Adrenal gland (tissue), 12 donors: ENCODE results near the gene ITPR3. TPM values are rescaled to one million over a fixed set of nuclear protein-coding genes. Genes with fewer than 3 reads are reported as not detected.

Experiments
- DNase-seq, 7 donors: peaks; one replicate each; pipeline ENCODE4 v3.0.0-alpha.2; 2019 to 2020
- H3K27ac ChIP-seq, 5 donors: fragments of 200-600 bp; sonication (generic) in 4 of 5; 1 replicate in 3 of 5; 2 replicates in 2 of 5; pipeline versions ENCODE4 v1.5.1 to v1.8.0; 2016 to 2020; ENCODE audit warnings: mild to moderate bottlenecking in 1 of 5
- H3K27me3 ChIP-seq: fragments of 200-600 bp; 2 replicates; pipeline ENCODE4 v1.8.0; 2021
- H3K36me3 ChIP-seq, 2 donors: fragments of 200-600 bp; replicated peaks in 1 of 2; 1 replicate in 1 of 2; 2 replicates in 1 of 2; pipeline versions ENCODE4 v1.5.1 to v1.8.0; 2018 to 2022
- H3K4me1 ChIP-seq, 2 donors: fragments of 200-600 bp; replicated peaks in 1 of 2; 1 replicate in 1 of 2; 2 replicates in 1 of 2; pipeline versions ENCODE4 v1.5.1 to v1.8.0; 2018 to 2021
- H3K4me3 ChIP-seq, 4 donors: fragments of 200-600 bp; sonication (generic) in 3 of 4; one replicate each; pipeline ENCODE4 v1.5.1; 2016 to 2018
- H3K9me3 ChIP-seq, 3 donors: fragments of 200-600 bp; sonication (generic) in 1 of 3; replicated peaks in 1 of 3; 1 replicate in 2 of 3; 2 replicates in 1 of 3; pipeline versions ENCODE4 v1.5.1 to v1.8.0; 2016 to 2021
- CTCF ChIP-seq, 6 experiments: fragments of 450-650 bp in 4 of 6; fragments of 200-600 bp in 2 of 6; sonication (generic) in 1 of 6; IDR thresholded peaks; 1 replicate in 5 of 6; 2 replicates in 1 of 6; pipeline versions ENCODE4 v1.5.1 to v1.8.0; 2016 to 2021; ENCODE audit warnings: antibody characterized with exemption in 6 of 6, mild to moderate bottlenecking in 2 of 6, moderate library complexity in 1 of 6
- POLR2A ChIP-seq, 2 donors: fragments of 450-650 bp; IDR thresholded peaks; one replicate each; pipeline ENCODE4 v1.6.1; 2017; ENCODE audit warnings: antibody characterized with exemption in 2 of 2, mild to moderate bottlenecking in 2 of 2, moderate library complexity in 1 of 2
- WGBS, 4 donors: extraction: QIAGEN DNeasy Blood & Tissue Kit in 2 of 4; methylation state at CpG; one replicate each; pipeline versions ENCODE4 v1.1.5 to v1.1.7; 2013 to 2017; 5-methylcytosine and 5-hydroxymethylcytosine counted together
- intact Hi-C, 2 donors: fragments of 100-400 bp; cut with DNase I; formaldehyde crosslinking; loops; one replicate each; pipeline versions ENCODE4 v1.14.1 to v1.15.0; 2022 to 2023
- polyA plus RNA-seq, 3 donors: library from polyadenylated mRNA; stranded (reverse); fragments of 200-250 nt in 2 of 3; fragments of 350-450 nt in 1 of 3; fragmentation: Illumina TruSeq in 1 of 3; extraction: RNeasy Lipid Tissue Mini Kit (QIAGEN cat#74804) in 1 of 3; gene quantifications; one replicate each; pipeline ENCODE4 v1.2.3, GENCODE V29; 2013 to 2014
- total RNA-seq, 9 donors: library from RNA; depleted of rRNA in 4 of 9; stranded (reverse); fragments of >200 nt in 4 of 9; fragments of 120-200 nt in 1 of 9; fragmentation: NEBNext Ultra II Directional in 1 of 9; extraction: Animal tissue kit (Norgen Biotek cat#: 25700) in 1 of 9; gene quantifications; one replicate each; pipeline versions ENCODE4 v1.1.0 to v1.2.4, GENCODE V29; 2013 to 2023
- donor health status: healthy with polysubstance abuse.
- donor health status: Bipolar disorder and iron deficiency.
- donor health status: DM: yes; HTN: yes; CAD: no.
- donor health status: DM: no; HTN: no; CAD: no.
- donor health status: DM: no; HTN: no; CAD: no.
- donor health status: DM: yes; HTN: yes; CAD: no.

Gene ITPR3
- total and polyA plus RNA-seq, 12 donors = 1.3 to 38.1 (median 23.9) TPM

DNA sequence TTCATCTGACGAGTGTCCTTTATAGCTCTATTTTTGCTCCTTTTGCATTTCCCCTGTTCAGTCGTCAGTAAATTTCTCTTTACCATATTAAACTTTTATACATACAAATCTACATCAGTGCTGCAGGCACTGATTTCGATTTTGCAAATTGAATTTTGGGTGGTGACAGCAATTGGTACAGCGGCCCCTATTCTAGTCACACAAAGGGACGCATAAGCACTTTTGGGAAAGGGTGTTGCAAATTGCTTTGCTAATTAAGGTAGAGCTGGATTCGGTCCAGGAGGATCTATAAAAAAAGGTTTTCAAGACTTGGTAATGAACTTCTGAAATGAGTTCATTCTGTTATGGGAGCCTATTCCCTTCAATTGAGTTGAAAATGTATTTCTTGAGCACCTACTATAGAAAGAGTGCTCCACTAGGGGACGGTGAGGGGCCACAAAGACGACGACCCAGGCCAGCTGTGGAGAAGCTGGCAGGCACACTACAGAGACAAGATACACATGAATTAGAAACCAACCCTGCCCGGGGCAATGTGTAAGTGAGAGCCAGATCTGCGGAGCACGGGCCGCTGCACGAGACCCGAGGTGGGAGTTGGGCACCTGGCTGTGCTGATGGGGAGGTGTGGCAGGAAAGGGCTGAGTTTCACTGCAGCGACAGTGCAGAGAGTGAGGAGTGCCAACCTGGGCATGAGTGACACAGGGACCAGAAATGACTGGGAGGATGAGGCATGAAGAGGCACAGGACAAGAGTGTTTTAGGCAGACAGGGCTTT lies 85.0 kb downstream of the ITPR3 start:
- H3K27me3 ChIP-seq = no peaks in the 10 kb centered on the region
- no peak for DNase-seq
- no peak overlapping the region for H3K4me3 ChIP-seq
- WGBS, 4 donors = 79 to 91% (median 85%) methylated on average over 15 to 16 of the region's 16 CpGs
- no peak overlapping the region for H3K27ac ChIP-seq
- peaks cover 0 to 19% of the 10 kb centered on the region in 2 donors for H3K4me1 ChIP-seq
- TF ChIP-seq CTCF (IDR thresholded peaks at IDR 0.05) = no peak
- no peak for TF ChIP-seq POLR2A (IDR thresholded peaks at IDR 0.05)
- no peaks in the 10 kb centered on the region for H3K9me3 ChIP-seq
- peaks cover 0 to 15% of the 10 kb centered on the region in 2 donors for H3K36me3 ChIP-seq
- intact Hi-C loops = no loop called here

DNA sequence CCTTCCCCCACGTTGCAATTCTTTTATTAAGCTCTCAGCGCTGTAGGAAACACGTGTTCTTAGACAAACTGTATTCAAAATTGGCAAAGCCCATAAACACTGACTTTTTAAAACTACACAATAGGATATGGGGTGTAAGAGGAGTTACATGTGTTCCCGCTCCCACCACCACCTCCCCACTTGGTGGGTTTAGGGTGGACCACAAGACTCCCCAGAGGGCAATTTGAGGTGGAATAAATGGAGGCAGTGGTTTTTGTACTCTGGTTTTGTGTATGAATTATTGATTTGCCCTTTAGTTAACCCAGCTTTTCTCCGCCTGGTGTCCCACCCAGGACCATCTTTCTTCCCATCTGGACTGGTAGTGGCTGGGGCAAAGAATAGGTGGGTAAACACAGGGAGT lies 86.6 kb downstream of the ITPR3 start:
- Histone ChIP-seq H3K27me3 (no peaks in the 10 kb centered on the region), H3K4me1 (peaks cover 3 to 25% of the 10 kb centered on the region in 2 donors), H3K27ac (no peak overlapping the region), H3K36me3 (peaks cover 0 to 15% of the 10 kb centered on the region in 2 donors), H3K9me3 (no peaks in the 10 kb centered on the region), H3K4me3 (no peak overlapping the region)
- TF ChIP-seq POLR2A (IDR thresholded peaks at IDR 0.05) (no peak), CTCF (IDR thresholded peaks at IDR 0.05) (no peak)
- DNase-seq = no peak
- intact Hi-C loops = no loop called here
- WGBS, 4 donors = 91 to 96% (median 95%) methylated on average over 5 of the region's 5 CpGs

- no peak for TF ChIP-seq POLR2A (IDR thresholded peaks at IDR 0.05)
- TF ChIP-seq CTCF (IDR thresholded peaks at IDR 0.05) = no peak
- Histone ChIP-seq H3K27ac (no peak overlapping the region), H3K4me3 (no peak overlapping the region), H3K9me3 (no peaks in the 10 kb centered on the region), H3K4me1 (peaks cover 3 to 25% of the 10 kb centered on the region in 2 donors), H3K36me3 (peaks cover 0 to 15% of the 10 kb centered on the region in 2 donors), H3K27me3 (no peaks in the 10 kb centered on the region)
- intact Hi-C loops = no loop called here
- WGBS, 4 donors = 90 to 93% (median 92%) methylated on average over 10 of the region's 10 CpGs
- no peak for DNase-seq
Measured at GRCh38 chr6:33708516-33709204, 87.5 kb downstream of the ITPR3 start.

GRCh38 chr6:33709605-33710295 lies 88.6 kb downstream of the ITPR3 start:
- intact Hi-C loops = no loop called here
- peaks cover 3 to 25% of the 10 kb centered on the region in 2 donors for H3K4me1 ChIP-seq
- H3K27me3 ChIP-seq = no peaks in the 10 kb centered on the region
- no peak overlapping the region for H3K27ac ChIP-seq
- DNase-seq = no peak
- peaks cover 0 to 15% of the 10 kb centered on the region in 2 donors for H3K36me3 ChIP-seq
- WGBS, 4 donors = 93 to 95% (median 95%) methylated on average over 8 to 10 of the region's 10 CpGs
- H3K9me3 ChIP-seq = no peaks in the 10 kb centered on the region
- H3K4me3 ChIP-seq = no peak overlapping the region
- TF ChIP-seq POLR2A (IDR thresholded peaks at IDR 0.05) = no peak
- TF ChIP-seq CTCF (IDR thresholded peaks at IDR 0.05) = no peak
